Measurements from ENCODE around the gene BAMBI.

Gene BAMBI

DNA sequence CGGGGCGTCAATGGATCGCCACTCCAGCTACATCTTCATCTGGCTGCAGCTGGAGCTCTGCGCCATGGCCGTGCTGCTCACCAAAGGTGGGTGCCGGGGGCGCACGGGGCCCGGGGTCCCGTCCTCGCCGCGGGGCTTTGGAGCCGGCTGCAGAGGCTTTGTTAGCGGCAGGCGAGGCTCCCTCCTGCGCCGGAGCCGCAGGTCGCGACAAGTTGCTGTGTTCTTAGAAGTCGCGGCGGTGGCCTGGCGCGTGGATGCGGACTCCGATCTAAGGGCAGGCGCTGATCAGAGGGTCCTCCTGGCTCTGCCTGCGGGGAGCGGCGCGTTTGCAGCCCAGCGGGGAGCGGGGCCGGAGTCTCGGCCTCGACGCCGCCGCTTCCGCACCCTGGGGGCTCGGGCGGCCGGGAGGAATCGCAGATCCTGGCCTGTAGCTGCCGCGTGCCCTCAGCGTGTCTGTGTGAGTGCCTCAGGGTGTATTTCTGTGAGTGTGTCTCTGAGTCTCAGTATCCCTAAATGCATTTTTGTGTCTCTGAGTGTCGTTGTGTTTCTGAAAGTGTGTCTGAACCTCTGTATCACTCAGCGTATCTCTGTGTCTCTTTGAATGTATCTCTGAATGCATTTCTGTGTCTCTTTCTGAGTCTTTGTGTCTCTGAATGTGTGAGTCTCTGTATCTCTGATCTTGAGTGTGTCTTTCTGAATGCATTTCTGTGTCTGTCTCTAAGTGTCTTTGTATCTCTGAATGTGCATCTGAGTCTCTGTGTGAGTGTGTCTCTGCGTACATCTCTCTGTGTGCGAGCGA, 766 bp downstream of the BAMBI start:
- H3F3A ChIP-seq (ENCODE audit: insufficient read depth, low read length) = 0 out of 2 replicates have a peak, but pooled peaks cover 3% of the 10 kb centered on the region
- H3K4me1 ChIP-seq (ENCODE audit: low read length) = peaks cover 6% of the 10 kb centered on the region; the same call in 1 of the 2 replicates
- H3K4me3 ChIP-seq (ENCODE audit: low read length) = peak overlapping the region; percentile 68
- peak overlapping the region; percentile 95 for H3K4me2 ChIP-seq (ENCODE audit: low read depth, low read length)
- no peaks in the 10 kb centered on the region for H3K36me3 ChIP-seq (replicated peaks; ENCODE audit: insufficient read depth, low read length)
- H3K9ac ChIP-seq (ENCODE audit: low read length) = no peak overlapping the region
- no peak for TF ChIP-seq EZH2phosphoT487 (IDR thresholded peaks at IDR 0.05; ENCODE audit: low read length)
- TF ChIP-seq, protein P1, sequence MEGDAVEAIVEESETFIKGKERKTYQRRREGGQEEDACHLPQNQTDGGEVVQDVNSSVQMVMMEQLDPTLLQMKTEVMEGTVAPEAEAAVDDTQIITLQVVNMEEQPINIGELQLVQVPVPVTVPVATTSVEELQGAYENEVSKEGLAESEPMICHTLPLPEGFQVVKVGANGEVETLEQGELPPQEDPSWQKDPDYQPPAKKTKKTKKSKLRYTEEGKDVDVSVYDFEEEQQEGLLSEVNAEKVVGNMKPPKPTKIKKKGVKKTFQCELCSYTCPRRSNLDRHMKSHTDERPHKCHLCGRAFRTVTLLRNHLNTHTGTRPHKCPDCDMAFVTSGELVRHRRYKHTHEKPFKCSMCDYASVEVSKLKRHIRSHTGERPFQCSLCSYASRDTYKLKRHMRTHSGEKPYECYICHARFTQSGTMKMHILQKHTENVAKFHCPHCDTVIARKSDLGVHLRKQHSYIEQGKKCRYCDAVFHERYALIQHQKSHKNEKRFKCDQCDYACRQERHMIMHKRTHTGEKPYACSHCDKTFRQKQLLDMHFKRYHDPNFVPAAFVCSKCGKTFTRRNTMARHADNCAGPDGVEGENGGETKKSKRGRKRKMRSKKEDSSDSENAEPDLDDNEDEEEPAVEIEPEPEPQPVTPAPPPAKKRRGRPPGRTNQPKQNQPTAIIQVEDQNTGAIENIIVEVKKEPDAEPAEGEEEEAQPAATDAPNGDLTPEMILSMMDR (IDR thresholded peaks at IDR 0.05; ENCODE audit: low read length) = no peak
- no peak for TF ChIP-seq EZH2 (optimal IDR thresholded peaks at IDR 0.05; ENCODE audit: low read depth, low read length)
- no peak overlapping the region for H3K27ac ChIP-seq (ENCODE audit: low read length)
- H4K20me1 ChIP-seq (ENCODE audit: insufficient read depth, low read length) = no peaks in the 10 kb centered on the region
- no peaks in the 10 kb centered on the region for H3K79me2 ChIP-seq (ENCODE audit: low read length)
- H3K27me3 ChIP-seq (replicated peaks; ENCODE audit: insufficient read depth, low read length) = peaks cover 25% of the 10 kb centered on the region
- DNase-seq = peak; percentile 14
- no peaks in the 10 kb centered on the region for H3K9me2 ChIP-seq (replicated peaks; ENCODE audit: insufficient read depth, low read length)
- H2AFZ ChIP-seq (ENCODE audit: low read length) = peak overlapping the region; percentile 77
- H3K9me3 ChIP-seq (replicated peaks; ENCODE audit: insufficient read depth, low read length) = no peaks in the 10 kb centered on the region

GRCh38 chr10:28678687-28679457, 1.6 kb downstream of the BAMBI start:
- DNase-seq = no peak
- no peak overlapping the region for H2AFZ ChIP-seq (ENCODE audit: low read length)
- TF ChIP-seq EZH2phosphoT487 (IDR thresholded peaks at IDR 0.05; ENCODE audit: low read length) (no peak), EZH2 (optimal IDR thresholded peaks at IDR 0.05; ENCODE audit: low read depth, low read length) (no peak)
- TF ChIP-seq, protein P1 (IDR thresholded peaks at IDR 0.05; ENCODE audit: low read length) = no peak
- no peak overlapping the region for H3K27ac ChIP-seq (ENCODE audit: low read length)
- H3F3A ChIP-seq (ENCODE audit: insufficient read depth, low read length) = 0 out of 2 replicates have a peak, but pooled peaks cover 3% of the 10 kb centered on the region
- no peaks in the 10 kb centered on the region for H3K9me2 ChIP-seq (replicated peaks; ENCODE audit: insufficient read depth, low read length)
- no peaks in the 10 kb centered on the region for H4K20me1 ChIP-seq (ENCODE audit: insufficient read depth, low read length)
- no peak overlapping the region for H3K4me2 ChIP-seq (ENCODE audit: low read depth, low read length)
- no peak overlapping the region for H3K9ac ChIP-seq (ENCODE audit: low read length)
- peaks cover 25% of the 10 kb centered on the region for H3K27me3 ChIP-seq (replicated peaks; ENCODE audit: insufficient read depth, low read length)
- no peaks in the 10 kb centered on the region for H3K9me3 ChIP-seq (replicated peaks; ENCODE audit: insufficient read depth, low read length)
- H3K36me3 ChIP-seq (replicated peaks; ENCODE audit: insufficient read depth, low read length) = no peaks in the 10 kb centered on the region
- H3K79me2 ChIP-seq (ENCODE audit: low read length) = no peaks in the 10 kb centered on the region
- no peak overlapping the region for H3K4me3 ChIP-seq (ENCODE audit: low read length)
- H3K4me1 ChIP-seq (ENCODE audit: low read length) = peaks cover 6% of the 10 kb centered on the region; the same call in 1 of the 2 replicates

DNA sequence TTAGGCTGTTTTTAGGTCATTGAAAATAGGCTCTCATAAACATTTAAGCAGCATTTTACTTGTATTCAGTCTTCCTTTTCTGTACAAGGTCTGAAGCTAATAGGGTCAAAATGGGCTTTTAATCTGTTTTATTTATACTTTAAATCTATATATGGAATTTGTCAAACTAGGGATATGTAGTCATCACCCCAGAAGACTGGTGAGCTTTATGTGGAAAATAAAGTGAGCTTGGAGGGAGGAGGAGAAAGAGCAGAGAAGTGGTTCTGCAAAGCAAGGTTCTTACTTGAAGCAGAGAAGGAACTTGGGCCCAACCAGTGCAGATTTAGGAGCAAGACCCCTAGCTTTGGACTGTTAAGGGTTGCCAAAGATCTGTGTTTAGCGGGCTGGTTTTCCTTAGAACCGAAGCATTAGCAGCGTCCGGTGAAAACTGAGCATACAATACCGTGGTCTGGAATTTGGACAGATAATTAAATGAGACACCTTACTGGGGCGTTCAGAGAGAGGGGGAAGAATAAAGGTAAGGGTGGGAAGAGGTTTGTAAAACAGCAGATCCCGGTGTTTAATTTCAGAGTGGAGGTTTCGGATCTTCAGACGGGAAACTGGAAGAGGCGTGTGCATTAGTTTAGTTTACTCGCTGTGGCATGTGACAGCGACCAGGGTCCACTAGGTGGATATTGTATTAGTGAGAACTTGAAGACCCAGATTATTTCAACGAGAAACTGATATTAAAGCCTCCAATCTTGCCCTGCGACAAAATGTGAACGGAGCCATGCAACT, 2.4 kb downstream of the BAMBI start:
- H3K9ac ChIP-seq (ENCODE audit: low read length) = no peak overlapping the region
- H3K4me2 ChIP-seq (ENCODE audit: low read depth, low read length) = 0 out of 2 replicates have a peak overlapping the region, but pooled peaks have one; percentile 13
- H4K20me1 ChIP-seq (ENCODE audit: insufficient read depth, low read length) = no peaks in the 10 kb centered on the region
- H3F3A ChIP-seq (ENCODE audit: insufficient read depth, low read length) = 0 out of 2 replicates have a peak, but pooled peaks cover 3% of the 10 kb centered on the region
- peaks cover 25% of the 10 kb centered on the region for H3K27me3 ChIP-seq (replicated peaks; ENCODE audit: insufficient read depth, low read length)
- no peaks in the 10 kb centered on the region for H3K9me3 ChIP-seq (replicated peaks; ENCODE audit: insufficient read depth, low read length)
- no peak for DNase-seq
- TF ChIP-seq, protein P1 (IDR thresholded peaks at IDR 0.05; ENCODE audit: low read length) = no peak
- TF ChIP-seq EZH2phosphoT487 (IDR thresholded peaks at IDR 0.05; ENCODE audit: low read length) (no peak), EZH2 (optimal IDR thresholded peaks at IDR 0.05; ENCODE audit: low read depth, low read length) (no peak)
- H3K27ac ChIP-seq (ENCODE audit: low read length) = no peak overlapping the region
- no peak overlapping the region for H3K4me3 ChIP-seq (ENCODE audit: low read length)
- H3K9me2 ChIP-seq (replicated peaks; ENCODE audit: insufficient read depth, low read length) = no peaks in the 10 kb centered on the region
- no peak overlapping the region for H2AFZ ChIP-seq (ENCODE audit: low read length)
- H3K4me1 ChIP-seq (ENCODE audit: low read length) = peaks cover 6% of the 10 kb centered on the region; the same call in 1 of the 2 replicates
- H3K36me3 ChIP-seq (replicated peaks; ENCODE audit: insufficient read depth, low read length) = no peaks in the 10 kb centered on the region
- H3K79me2 ChIP-seq (ENCODE audit: low read length) = no peaks in the 10 kb centered on the region
